HUDEP-2 (cell line): Measurements from ENCODE around the gene COL6A2.
"Not testable (repeated sequence)": the region's sequence is repeated elsewhere in the genome, so short reads cannot be mapped to it uniquely, and the experiment has no call there.

ENCODE experiments used
- DNase-seq, 76 experiments: peaks; one replicate each; lab custom pipeline; 2025; ENCODE audit not compliant: unreplicated experiment in 76 of 76; lab: John Stamatoyannopoulos, UW

COL6A2 gene

DNA sequence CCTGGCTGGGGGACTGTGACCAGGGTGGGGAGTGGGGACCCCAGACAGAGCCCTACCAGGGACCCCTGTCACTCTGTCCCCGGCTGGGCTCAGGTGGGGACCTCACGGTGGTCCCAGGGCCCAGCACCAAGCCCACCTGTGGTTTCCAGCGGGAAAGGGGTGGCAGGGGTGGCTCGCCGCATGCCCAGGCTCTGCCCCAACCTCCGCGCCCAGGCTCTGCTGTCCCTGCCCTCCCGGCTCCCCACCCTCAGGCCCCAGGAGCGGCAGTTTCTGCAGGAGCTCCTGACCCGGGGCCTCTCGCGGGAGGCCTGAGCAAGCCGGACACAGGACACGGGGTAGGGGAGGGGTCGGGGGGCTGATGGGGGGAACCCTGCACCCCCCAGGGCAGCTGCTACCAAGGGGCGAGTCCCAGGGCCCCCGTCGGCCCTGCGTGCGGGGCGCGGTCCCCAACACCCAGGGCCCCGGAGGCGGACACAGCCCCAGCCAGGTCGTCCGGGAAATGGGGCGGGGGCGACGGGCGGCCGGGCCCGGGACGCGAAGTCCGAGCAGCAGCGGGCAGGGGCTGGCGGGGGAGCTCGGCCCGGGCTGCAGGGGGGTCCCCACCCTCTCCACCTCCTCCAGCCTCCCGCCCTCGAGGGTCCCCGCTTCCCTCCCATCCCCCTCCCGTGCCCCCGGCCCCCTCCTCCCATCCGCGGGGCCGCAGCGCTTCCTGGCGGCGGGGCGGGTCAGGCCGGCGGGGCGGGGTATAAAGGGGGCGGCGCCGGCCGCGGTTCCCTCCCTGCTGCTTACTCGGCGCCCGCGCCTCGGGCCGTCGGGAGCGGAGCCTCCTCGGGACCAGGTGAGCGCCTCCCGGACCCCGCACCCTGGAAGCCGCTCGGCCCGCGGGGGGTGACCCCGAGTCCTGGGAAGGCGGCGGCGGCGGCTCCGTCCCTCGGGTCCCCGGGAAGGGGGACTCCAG lies at the start of gene COL6A2:
COL6A2 (plus strand) TSS at position 777 of the 958 bp plus-strand sequence.
- peak in 3 of 76 experiments; percentile 11 to 22 (median 12) for DNase-seq

DNA sequence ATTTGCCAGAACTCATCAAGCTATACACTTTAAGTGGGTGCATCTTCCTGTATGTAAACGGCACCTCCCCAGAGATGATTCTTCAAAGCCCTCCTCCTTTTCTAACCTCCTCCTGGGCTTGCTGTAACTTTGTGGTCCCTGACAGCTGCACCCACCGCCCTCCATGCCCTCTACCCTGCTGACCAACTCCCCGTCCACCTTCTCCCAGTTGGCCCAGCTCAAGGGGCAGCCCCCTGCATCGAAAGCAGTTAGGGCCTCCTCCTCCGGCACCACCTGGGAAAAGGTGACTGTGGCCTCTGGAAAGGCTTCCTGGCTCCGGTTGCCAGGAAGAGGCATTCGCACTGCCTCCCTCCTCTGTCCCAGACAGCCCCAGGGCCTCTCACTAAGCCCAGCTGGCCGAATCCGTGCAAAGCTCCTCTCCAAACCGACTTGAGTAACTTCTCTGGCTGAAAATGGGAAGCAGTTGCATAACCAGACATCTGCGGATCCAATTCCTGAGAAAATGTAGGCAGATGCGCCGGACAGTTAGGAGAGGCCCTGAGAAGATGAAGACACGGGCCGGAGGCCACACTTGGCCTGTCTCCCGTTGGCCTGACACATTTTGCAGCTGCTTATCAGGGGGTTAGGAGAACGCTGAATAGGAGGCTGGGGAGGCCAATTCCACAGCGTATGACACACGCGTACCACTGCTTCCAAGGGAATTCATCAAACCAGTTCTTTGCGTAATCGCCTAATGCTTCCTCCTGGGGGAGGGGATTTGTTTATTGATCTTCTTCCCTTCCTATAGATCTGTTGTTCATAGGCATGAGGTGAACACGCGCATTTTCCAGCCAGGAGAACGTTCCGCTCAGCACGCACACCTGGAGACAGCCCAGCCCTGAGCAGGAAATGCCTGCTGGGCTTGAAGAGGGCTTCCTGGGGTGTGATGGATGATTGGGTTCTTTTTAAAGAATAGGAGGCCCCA lies 48.7 kb upstream of the COL6A2 start:
- no peak for DNase-seq

DNA sequence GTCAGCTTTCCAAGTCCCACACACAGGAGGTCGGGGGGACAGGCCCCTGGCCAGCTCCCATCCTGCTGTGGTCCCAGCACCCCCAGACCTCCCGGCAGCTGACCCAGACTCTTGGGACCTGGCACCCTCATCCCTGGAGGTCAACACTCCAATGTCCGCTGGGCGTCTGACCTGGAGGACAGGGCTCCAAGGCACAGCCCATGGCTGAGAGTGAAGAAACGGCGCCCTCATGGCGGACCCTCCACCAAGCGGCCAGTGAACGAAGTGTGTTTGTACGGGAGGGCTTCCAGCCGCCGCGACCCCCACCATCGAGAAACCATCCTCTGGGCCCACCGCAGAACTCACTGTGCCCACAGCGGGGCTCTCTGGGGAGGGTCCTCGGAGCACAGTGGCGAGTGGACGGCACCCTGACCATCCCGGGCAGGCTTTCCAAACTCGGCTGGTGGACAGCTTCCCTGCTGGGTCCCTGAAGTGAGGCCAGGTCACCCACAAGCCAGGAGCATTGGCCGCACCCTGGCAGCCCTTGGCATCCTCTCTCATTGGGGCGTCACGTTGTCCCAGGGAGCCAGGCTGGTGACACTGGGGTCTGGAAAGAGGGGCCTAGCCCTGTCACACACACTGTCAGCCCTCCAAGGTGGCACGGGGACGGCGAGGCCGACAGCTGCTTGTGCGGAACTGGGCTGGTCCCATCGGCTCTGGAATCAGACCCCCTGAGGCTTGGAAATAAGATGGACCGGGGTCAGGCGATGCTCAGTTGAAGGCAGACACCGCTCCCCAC lies 47.8 kb upstream of the COL6A2 start:
- DNase-seq: no peak

DNA sequence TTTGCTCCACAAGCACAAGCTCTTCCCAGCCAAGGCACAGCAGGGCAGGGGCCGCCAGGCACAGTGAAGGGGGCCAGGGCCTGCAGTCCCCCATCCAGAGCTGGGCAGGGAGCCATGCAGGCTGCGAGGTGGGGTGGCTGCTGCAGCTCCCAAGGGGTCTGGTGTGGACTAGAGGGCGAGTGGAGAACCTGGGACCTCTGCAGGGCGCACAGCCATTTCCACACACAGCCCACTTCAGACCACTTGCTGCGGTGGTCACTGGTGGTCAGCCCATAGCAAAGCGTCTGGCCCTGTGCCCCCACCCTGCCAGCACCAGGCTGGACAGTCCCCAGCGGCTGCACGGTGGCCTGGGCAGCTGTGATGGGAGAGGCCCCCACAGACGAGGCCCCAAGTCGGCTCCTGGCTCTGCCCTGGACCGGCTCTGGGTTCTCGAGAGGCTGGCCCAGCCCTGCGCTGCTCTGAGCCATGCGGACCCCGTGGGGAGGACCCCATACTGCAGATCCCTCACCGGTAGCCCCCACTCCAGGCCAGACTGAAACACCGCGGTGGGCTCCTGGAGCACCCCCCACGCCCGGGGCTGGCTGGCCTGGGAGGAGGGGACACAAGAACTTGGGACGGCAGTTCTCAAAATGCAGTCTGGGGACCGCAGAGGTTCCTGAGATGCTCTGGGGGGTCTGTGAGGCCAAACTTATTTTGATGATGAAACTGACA lies 47.1 kb upstream of the COL6A2 start:
- no peak for DNase-seq

DNA sequence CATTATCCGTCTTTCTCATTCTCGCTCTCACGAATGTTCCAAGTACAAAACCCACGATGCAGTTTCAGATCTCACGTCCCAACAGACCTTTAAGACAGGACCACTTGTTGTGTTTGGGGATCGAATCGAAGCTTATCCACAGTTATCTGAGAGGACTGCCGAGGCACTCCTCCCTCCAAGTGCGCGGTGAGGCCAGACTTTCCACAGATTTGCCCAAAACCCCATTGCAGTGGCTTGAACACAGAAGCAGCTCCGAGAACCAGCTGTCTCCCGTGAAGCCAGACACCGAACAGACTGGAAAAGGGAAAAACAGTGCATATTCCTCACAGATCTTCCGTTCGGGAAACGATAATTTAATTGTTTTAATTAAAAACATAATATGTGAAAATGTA lies 46.5 kb upstream of the COL6A2 start:
- no peak for DNase-seq

DNA sequence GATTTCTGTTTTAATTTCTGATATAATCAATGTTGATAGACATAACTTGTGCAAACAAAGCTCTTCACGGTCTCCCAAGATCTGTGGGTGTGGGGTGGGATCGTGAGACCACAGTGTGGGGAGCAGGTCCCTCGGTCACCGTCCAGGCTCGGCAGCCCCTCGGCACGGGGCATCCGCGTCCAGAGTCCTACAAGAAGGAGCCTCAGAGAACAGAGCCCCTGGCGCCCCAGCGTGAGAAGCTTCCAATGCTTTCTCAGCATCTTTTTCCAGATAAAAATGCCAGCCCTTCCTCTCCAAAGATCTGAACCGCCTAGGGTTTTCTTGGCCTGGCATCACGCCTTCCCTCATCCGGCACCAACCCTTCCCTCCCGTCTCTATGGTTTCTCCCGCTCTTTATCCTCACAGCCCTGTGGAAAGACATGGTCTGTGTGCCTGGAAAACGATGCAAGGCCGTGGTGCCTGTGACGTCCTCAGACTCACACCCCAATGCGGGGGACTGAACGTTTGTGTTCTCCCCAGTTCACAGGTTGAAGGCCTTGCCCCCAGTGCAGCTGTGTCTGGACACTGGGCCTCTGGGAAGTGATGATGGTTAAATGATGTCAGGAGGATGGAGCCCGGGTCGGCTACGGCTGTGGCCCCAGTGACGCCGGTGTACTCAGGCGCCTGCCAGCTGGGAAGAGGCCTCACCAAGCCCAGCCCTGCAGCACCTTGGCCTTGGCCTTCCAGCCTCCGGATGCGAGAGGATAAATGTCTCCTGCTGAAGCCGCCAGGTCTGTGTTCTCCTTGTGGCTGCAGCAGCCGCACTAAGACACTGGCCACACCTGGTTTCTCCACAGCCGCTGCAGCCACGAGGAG lies 45.9 kb upstream of the COL6A2 start:
- no peak for DNase-seq

DNA sequence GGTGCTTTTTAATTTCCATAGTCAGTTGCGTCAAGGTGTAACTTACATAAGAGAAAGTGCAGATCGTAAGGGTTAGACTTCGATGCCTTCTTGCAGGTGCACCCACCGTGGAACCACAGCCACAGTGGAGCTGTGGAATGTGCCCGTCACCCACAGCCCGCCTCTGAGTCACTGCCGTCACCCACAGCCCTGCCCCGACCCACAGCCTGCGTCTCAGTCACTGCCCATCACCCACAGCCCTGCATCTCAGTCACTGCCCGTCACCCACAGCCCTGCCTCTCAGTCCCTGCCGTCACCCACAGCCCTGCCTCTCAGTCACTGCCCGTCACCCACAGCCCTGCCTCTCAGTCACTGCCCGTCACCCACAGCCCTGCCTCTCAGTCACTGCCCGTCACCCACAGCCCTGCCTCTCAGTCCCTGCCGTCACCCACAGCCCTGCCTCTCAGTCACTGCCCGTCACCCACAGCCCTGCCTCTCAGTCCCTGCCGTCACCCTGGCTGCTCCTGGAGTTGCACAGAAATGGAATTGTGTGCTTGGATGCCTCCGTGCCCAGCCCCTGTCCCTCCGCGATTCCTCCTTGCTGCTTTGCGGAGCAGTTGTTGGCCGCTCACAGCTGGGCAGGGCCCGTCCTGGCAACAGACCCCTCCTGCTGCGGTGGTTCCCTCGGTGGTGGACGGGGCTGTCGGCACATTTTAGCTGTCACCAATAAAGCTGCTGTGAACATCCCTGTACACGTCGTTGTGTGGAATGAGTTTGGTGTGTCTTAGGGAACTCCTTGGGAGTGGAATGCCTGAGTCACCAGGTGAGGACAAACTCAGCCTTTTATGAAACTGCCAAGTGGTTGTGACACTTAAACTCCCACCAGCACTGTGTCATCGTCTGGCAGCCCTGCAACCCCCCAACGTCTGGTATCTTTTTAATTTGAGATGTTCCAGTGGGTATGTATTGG lies 44.9 kb upstream of the COL6A2 start:
- no peak for DNase-seq

DNA sequence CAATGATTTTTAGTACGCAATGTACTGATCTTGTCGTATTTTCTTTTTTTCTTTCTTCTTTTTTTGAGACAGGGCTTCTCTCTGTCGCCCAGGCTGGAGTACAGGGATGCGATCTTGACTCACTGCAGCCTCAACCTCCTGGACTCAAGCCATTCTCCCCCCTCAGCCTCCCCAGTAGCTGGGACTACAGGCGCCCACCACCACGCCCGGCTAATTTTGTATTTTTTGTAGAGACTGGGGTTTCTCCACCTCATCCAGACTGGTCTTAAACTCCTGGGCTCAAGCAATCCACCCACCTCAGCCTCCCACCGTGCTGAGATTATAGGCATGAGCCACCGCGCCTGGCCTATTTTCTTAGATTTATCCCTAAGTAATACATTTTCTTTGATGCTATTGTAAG lies 43.9 kb upstream of the COL6A2 start:
- DNase-seq: no peak

DNA sequence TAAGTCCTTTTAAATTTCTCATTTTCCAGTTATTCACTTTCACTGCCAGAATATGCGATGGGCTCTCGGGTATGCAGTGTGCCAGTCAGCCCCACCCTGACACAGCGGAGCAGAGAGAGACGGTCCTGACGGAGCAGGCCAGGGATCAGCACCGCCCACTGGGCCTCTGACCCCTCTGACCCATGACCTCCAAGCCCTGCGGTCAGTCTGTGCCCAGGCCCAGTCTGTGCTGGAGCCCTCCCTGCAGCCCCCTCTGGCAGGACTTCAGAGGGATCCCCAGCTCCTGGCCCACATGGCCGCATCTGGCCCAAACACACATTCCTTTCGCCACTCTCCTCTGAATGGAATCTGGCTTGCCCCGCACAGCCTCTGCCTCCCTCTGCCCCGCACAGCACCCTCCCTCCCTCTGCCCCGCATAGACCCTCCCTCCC lies 43.4 kb upstream of the COL6A2 start:
- DNase-seq: no peak

DNA sequence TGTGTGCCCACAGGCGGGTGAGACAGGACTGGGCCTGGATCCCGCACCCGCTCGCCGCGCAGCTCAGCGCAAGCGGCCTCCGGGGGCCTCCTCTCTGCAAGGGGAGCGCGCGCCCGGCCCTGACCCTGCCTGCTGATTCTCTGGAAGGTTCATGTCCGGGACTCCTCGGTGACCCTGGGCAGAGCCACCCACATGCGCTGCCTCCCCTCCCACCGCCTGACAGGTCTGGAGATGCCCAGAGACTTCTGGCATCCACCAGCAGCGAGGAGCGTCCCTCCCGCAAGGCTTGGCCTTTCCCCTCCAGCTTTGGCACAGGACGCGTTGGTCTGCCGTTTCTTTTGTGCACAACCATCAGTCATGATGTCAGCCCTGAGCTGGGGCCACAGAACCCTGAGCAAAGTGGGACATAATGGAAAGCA lies 42.0 kb upstream of the COL6A2 start:
- no peak for DNase-seq

DNA sequence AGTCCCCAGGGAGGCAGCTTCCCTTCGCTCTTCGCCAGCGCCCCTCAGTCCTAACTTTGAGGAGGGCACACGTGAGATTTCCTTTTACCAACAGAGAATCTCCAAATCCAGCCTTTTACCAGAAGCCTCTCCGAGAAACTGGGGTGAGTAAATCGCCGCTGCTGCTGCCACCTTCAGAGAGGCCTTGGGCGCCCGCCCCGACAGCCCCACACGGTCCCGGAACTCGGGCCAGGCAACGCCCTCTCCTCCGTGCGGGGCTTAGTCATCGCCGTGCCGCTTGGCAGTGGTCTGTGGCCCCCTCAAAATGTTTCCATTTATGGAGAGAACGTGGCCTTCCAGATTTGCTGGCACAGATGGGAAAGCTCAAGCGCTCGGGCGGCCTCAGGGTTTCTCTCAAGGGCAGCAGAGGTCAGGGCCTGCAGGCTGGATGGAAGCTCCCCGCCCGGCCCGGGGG lies 41.4 kb upstream of the COL6A2 start:
- no peak for DNase-seq

DNA sequence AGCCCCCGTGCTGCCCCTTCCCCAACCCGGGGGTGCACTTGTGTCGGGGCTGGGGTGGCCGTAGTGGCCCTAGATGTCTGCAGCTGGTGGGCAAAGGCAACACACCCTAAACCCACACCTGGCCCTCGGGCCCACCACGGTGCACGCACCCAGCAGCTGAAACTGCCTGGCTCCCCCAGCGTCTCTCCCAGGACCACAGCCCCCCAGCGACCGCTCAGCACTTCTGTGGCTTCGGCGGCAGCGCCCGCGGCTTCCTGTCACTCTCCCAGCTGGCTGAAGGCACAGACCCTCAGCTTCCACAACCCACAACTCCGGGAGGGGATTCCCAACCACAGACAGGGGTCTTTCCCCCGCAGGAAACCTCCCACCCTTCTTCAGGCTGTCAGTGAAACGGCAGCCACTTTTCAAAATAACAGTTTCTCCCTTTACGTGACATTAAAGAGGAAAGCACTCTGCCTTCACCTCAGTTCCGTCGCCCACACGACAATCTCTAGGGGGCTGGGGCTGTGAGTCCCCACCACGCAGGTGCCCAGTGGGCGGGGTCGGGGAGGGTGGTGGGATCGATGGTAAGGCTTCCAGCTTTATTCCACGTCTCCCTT lies 40.7 kb upstream of the COL6A2 start:
- DNase-seq: no peak

DNA sequence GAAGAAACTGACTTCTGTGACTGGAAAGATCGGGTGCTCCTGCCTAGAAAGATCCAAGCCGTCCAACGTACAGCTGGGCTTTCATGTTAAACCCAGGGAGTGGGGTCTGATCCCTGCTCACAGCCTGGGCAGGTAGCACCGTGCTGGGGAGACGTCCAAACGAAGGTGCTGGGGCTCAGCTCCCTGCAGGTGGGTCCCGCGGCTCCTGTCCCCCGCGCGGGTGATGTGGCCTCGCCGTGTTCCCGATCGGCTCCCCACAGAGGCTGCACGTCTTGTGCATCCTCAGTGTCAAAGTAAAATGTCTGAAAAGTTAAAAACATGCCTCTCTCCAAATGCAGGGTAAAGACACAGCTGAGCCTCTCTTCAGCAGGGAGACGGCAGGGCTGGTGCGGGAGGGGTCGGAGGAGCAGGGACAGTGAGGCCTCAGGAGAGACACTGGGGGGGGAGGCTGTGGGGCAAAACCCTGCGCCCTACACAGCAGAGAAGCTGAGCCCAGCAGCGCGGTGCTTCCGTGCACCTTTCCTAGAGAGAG lies 40.1 kb upstream of the COL6A2 start:
- DNase-seq: no peak

DNA sequence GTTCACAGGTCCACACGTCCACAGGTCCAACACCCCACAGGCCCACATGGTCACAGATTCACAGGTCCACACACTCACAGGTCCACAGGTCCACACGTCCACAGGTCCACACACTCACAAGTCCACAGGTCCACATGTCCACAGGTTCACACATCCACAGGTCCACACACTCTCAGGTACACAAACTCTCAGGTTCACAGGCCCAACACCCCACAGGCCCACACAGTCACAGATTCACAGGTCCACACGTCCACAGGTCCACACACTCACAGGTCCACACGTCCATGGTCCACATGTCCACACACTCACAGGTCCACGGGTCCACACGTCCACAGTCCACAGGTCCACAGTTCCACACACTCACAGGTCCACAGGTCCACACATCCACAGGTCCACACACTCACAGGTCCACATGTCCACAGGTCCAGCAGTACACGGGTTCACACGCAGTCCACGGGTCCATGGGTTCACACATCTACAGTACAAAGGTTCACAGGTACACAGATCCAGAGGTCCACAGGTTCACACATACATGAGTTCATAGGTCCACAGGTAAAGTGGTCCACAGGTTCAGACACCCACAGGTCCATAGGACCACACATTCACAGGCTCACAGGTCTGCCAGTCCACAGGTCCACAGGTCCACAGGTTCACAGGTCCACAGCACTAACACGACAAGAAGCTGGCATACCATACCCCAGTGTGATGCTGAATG lies 39.3 kb upstream of the COL6A2 start:
- no peak for DNase-seq

DNA sequence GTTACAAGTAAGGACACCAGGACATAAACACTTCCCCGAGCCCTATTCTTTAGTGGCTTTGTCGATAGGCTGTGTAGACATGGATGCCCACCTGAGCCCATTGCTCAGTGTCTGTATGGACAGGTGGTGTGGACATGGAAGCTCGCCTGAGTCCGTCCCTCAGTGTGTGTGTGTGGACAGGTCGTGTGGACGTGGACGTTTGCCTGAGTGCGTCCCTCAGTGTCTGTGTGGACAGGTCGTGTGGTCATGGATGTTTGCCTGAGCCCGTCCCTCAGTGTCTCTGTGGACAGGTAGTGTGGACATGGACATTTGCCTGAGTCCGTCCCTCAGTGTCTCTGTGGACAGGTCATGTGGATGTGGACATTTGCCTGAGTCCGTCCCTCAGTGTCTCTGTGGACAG lies 38.7 kb upstream of the COL6A2 start:
- DNase-seq: no peak

DNA sequence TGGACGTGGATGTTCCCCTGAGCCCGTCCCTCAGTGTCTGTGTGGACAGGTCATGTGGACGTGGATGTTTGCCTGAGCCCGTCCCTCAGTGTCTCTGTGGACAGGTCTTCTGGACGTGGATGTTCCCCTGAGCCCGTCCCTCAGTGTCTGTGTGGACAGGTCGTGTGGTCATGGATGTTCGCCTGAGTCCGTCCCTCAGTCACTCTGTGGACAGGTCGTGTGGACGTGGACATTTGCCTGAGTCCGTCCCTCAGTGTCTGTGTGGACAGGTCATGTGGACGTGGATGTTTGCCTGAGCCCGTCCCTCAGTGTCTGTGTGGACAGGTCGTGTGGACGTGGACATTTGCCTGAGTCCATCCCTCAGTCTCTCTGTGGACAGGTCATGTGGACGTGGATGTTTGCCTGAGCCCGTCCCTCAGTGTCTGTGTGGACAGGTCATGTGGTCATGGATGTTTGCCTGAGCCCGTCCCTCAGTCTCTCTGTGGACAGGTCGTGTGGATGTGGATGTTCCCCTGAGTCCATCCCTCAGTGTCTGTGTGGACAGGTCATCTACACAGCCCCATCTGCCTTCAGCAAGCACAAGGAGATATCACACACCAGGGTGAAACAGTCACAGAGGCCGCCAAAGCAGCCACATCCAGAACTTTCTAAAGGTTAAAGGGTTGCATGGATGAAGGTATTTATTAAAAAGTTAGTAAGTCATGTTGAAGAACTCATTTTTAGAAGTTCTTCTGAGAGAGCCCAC lies 38.0 kb upstream of the COL6A2 start:
- not testable (repeated sequence) for DNase-seq
